ENCODE results near the gene USP12.

The USP12 gene

DNA sequence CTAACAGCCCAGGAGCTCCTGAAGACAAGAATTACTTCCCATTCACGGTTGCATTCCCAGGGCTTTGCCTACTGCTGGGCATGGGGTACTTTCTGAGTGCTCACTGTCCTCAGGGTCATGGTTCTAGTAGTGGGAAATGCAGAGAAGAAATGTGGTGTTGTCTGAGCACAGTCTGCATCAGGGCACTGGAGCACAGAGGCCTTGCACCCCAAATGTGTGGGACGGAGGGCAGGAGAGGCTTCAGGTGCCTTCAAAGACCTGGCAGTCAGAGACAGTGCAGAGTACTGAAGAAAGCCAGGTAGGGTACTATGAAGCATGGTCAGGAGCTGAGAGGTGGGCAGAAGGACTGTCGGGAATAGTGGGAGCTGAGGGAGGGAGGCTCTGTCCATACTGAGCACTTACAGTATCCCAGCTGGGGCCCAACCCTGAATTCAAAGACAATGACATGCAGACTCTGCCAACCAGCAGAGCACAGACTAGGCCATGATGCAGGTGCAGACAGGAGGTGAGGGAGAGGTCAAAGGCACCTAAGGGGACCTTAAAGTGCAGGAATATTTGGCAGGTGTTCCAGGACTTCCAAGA lies 144.4 kb downstream of the USP12 start:
- DNase-seq, result no peak

DNA sequence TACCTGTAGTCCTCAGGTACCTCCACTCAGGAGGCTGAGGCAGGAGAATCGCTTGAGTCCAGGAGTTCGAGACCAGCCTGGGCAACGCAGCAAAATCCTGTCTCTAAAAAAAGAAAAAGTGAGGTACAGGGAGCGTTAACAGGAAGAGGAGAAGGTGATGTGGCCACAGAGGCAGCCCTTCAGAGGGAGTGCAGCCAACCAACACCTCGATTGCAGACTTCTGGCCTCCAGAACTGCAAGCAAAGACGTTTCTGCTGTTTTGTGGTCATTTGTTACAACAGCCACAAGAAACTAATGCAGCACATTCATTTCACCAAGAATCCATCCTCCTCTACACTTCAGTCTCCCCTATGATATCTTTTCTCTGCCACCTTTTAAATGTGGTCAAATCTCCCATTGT lies 145.2 kb downstream of the USP12 start:
- no peak for DNase-seq

DNA sequence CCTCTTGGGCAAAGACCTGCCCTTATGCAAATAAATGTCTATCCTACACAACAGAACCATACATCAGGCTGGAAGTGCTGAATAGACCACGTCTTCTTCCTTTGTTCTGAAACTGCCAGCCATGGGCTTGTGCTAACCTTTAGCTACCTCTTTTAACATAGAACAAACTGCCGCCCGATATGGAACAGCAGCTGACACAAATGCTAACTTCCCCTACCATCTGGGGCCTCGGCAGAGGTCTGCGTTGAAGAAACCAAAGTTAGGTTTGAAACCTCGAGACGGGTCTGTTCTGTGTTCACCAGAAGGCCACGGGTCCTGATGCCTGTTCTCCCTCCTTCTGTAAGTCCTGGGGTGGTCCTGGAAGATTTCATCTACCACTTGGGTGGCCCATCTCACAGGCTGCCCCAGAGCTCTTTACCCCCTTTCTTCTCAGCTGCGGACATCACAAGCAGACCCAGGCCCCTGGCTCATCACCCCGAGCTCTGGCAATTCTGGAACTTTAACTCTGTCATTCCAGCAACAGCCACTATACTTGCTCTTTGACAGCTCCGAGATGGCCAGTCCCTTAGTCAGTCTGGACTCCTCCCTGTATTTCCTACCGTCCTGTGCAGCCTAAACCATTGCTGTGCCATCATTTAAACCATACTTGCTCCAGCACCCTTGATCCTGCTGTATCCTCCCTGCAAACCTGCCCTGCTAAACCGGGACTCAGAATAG lies 146.7 kb downstream of the USP12 start:
- DNase-seq, result no peak

DNA sequence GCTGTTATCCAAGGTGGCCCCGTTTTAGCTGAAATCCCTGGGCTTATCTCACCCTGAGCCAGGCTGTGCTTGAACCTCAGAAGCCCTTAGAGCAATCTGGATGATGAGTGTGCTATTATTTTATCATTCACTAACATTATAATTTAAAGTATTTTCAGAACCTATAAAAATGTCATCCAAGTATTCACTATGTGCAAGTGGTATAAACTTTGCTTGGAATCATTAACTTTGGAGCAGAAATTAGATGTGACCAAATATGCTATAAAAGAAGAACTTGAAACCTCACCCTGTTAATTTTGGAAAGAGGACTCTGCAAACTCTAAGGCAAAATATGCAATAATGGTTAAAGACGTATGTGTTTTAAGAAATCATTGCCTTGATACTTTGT lies 147.5 kb downstream of the USP12 start:
- no peak for DNase-seq

DNA sequence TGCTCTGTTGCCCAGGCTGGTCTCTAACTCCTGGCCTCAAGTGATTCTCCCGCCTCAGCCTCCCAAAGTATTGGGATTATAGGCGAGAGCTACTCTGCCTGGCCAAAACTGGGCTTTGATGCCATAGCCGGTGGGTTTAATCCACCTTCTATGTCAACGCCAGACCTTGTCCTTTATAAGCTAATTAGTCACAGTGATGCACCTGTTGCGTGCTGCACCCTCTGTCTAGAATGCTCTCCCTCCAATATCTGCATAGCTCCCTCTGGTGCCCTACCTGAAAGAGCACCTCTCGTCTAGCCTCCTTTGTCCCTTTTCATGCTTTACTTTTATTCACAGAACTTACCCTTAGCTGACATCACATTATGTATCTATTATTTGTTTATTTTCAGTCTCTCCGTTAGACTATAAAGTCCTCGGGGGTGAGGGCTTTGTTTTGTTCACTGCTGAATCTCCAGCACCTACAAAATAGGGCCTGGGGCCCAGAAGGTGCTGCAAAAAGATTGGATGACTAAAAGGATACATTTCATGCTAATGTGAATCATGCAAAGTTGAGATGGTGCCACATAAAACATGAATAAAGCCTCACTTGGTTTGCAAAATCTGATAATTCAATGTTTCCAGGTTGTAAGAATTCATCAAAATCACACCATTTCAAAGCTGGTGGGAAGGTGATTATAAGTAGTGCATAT lies 148.1 kb downstream of the USP12 start:
- DNase-seq, result no peak

DNA sequence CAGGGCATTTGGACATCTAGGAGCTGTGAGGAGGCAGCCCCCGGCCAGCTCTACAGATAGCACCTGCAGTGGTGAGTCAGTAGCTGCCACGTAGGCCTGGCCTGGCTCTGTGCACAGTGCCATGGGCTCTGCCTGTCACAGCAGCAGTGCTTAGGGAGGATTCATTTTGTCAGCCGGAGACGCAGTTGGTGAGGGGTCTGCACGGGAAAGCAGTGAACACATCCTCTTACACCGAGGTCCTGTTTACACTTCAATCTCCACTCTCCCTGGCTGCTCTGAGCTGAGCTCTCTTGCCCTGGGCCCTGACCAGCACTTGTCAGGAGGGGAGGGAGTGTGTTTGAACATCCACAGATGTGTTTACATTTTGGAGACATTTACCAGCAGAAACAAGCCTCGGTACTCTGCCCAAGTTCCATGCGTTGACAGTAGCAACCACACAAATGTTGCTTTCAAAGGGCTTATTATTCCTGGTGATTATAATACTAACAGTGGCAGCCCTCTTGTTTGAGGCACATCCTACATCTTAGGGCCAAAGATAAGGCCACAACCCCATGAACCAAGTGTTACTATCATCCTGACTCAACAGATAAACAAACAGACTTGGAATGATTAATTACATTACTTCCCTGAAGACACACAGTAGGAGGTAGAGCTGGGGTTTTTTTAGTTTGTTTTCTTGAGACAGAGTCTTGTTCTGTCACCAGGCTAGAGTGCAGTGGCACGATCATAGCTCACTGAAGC lies 148.9 kb downstream of the USP12 start:
- no peak for DNase-seq

DNA sequence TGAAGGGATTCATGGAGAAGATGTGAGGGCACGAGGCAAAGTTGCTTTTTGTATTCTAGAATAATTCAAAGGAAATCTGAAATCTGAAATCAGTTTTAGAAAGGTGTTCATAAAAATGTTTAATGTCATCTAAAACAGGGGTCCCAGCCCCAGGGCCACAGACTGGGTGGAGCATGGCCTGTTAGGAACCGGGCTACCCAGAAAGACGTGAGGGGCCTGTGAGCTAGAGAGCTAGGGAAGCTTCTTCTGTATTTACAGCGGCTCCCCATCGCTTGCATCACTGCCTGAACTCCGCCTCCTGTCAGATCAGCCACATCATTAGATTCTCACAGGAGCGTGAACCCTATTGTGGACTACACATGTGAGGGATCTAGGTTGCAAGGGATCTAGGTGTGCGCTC lies 151.2 kb downstream of the USP12 start:
- DNase-seq, result no peak

DNA sequence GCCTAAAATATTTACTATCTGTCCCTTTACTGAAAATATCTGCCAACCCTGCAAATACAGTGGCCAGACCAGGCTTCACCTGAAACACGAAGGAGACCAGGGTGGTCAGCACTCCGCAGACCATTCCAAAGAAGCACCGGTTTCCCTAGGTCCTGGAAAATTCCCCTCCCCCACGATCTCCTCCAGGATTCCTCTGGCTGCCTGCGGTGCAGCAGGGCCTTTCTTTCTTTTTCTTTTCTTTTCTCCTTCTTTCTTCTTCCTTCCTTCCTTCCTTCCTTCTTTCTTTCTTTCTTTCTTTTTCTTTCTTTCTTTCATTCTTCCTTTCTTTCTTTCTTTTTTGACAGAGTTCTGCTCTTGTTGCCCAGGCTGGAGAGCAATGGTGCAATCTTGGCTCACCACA lies 152.7 kb downstream of the USP12 start:
- DNase-seq, result no peak

DNA sequence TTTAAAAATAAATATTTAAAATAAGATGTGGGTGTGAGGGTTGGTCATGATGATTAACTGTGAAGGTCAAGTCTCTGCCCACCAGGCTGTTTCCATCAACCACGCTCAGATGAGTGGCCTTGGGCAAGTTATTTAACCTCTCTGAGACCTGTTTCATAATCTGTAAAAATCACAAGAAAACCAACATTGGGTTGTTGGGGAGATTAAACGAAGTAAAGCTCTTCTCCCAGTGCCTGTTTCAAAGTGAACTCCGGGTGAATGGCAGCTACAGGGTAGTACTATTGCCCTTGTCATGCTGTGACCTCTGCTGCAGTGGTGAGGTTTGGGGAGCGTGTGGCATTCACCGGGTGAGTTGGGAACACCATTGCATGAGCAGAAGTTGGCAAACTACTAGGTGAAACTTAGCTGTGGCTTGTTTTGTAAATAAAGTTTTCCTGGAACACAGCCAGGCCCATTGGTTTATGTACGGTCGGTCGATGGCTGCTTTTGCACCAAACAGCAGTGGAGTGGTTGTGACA lies 153.2 kb downstream of the USP12 start:
- DNase-seq, result no peak

DNA sequence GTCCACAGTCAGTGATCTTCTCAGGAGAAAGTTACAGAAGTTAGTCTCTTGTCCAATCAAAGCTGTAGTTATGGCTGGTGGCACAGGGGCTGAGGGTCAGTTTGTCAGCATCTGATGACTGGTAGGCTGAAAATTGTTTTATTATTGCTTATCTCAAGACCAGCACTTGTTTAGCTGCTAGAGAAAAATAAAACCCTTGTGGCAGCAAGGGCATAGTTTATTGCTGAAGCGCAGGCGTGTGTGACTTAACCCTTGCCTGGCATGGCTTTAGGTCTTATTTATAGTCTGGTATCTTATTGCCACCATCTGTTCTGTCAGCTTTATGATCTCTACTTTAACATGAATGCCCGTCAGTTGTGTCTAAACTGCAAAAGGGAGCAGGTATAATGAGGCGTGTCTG lies 154.7 kb downstream of the USP12 start:
- DNase-seq, result no peak
